Muscle of leg (tissue), 11 donors: ENCODE results near the gene KDM2B. TPM values are rescaled to one million over a fixed set of nuclear protein-coding genes. Genes with fewer than 3 reads are reported as not detected.

Experiments used
- DNase-seq: peaks from one replicate; pipeline ENCODE4 v3.0.0; 2013
- H3K27ac ChIP-seq: one replicate; pipeline ENCODE4 v1.5.1; 2013; ENCODE audit warnings: mild to moderate bottlenecking, low read length, control low read depth
- H3K27me3 ChIP-seq: one replicate; pipeline ENCODE4 v1.6.1; 2013; ENCODE audit warnings: low read length; ENCODE audit not compliant: control insufficient read depth, insufficient read depth
- H3K36me3 ChIP-seq: one replicate; pipeline ENCODE4 v1.6.1; 2013; ENCODE audit warnings: low read length; ENCODE audit not compliant: control insufficient read depth, insufficient read depth
- H3K4me1 ChIP-seq: one replicate; pipeline ENCODE4 v1.6.1; 2013; ENCODE audit warnings: low read length; ENCODE audit not compliant: control insufficient read depth, insufficient read depth
- H3K4me3 ChIP-seq: one replicate; pipeline ENCODE4 v1.5.1; 2013; ENCODE audit warnings: low read length, control low read depth
- H3K9me3 ChIP-seq: replicated peaks from 2 replicates; pipeline ENCODE4 v1.6.1; 2013; ENCODE audit warnings: low read depth, low read length; ENCODE audit not compliant: control insufficient read depth
- WGBS: methylation state at CpG from one replicate; pipeline ENCODE4 v1.1.5; 2013; ENCODE audit warnings: missing lambda C conversion rate; ENCODE audit not compliant: insufficient coverage; 5-methylcytosine and 5-hydroxymethylcytosine counted together
- polyA plus RNA-seq, 8 donors: library from polyadenylated mRNA; unstranded; fragments of 120-200 nt; gene quantifications; one replicate each; pipeline versions ENCODE4 v1.2.1 to v1.2.3, GENCODE V29; 2013; ENCODE audit warnings: inconsistent platforms in 1 of 8, low replicate concordance in 1 of 8; ENCODE audit not compliant: insufficient read length in 8 of 8, insufficient read depth in 1 of 8
- total RNA-seq: library from RNA; stranded (reverse); fragments of 120-200 nt; gene quantifications from one replicate; pipeline ENCODE4 v1.2.4, GENCODE V29; 2013

Gene KDM2B
- total and polyA plus RNA-seq, 9 donors: 15.3 to 27.3 (median 23.2) TPM

DNA sequence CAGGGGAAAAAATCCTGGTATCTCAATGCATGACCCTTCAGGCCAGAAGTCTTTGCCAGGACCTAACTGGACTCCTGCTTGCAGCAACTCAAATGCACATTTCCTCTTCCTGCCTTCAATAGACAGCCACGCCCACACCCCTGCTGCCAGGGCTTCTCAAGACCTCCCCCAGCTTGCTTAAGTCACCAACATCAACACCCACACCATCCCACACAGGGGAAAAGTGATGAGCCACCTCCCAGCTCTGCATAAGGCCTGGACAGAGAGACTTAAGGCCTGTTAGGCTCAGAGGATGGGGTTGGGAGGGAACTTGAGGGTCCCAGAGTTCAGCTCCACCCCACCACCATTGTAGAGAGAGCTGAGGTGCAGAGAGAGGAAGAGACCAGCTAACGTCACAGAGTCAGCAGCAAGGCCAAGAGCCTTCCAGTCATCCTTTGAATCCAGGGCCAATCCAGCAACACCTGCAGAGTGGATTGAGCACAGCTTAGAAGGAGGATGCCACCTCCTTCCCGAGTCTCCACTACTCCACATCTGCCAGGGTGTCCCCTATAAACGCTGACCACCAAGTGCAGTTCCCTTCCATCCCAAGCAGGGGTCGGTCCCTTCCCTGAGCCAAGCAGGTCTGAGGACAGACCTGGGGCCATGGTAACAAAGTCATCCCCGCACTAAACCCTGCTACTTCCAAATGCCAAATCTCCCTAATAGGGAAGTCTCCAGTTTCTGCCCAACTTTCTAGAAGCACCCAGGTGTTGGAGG, 50.0 kb downstream of the KDM2B start:
- peak overlapping the region; percentile 55 for H3K27ac ChIP-seq

DNA sequence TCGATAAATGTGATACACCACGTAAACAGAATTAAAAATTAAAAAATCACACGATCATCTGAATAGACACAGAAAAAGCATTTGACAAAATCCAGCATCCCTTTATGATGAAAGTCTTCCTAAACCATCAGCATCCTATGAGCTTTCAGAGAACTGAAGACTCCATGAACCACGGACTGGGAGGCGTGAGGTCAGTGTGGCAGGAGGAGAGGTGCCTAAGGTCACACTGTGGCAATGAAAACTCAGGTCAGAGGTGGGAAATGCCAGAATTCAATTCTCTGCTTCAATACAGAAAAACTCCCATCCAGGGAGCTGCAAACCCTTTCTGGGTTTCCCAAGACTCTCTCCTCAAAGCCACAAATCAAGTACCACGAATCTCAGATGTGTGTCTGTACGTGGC, 51.6 kb downstream of the KDM2B start:
- Histone ChIP-seq H3K36me3 (peaks cover 37% of the 10 kb centered on the region), H3K9me3 (no peaks in the 10 kb centered on the region), H3K4me1 (peaks cover 32% of the 10 kb centered on the region), H3K27ac (no peak overlapping the region), H3K4me3 (no peak overlapping the region), H3K27me3 (no peaks in the 10 kb centered on the region)
- no CpG with 5 or more reads among the region's 7 CpGs for WGBS
- no peak for DNase-seq

More for the DNA sequence above, 50.0 kb downstream of the KDM2B start:
- H3K9me3 ChIP-seq: no peaks in the 10 kb centered on the region
- peaks cover 32% of the 10 kb centered on the region for H3K4me1 ChIP-seq
- DNase-seq: peak; percentile 68
- WGBS: 78% methylated on average over 5 of the region's 6 CpGs
- no peaks in the 10 kb centered on the region for H3K27me3 ChIP-seq
- H3K4me3 ChIP-seq: no peak overlapping the region
- H3K36me3 ChIP-seq: peaks cover 30% of the 10 kb centered on the region

DNA sequence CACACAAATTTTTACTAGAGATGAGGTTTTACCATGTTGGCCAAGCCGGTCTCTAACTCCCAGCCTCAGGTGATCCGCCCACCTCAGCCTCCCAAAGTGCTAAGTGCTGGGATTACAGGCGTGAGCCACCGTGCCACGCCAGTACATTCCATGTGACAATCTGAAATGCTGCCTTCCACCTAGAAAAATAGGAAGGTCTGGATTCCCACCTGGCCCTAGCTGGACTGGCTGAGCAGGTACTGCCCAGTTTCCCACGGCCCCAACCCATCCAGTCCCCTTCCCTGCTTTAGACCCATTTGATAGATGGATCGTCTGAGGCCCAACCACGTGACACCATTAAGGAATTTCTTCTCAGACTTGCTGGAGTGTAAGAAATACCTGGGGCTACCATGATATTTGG, 55.4 kb downstream of the KDM2B start:
- DNase-seq: no peak
- Histone ChIP-seq H3K4me3 (no peak overlapping the region), H3K4me1 (peaks cover 24% of the 10 kb centered on the region), H3K27me3 (no peaks in the 10 kb centered on the region), H3K36me3 (peaks cover 20% of the 10 kb centered on the region), H3K27ac (no peak overlapping the region), H3K9me3 (no peaks in the 10 kb centered on the region)
- 91% methylated on average over 7 of the region's 8 CpGs for WGBS

DNA sequence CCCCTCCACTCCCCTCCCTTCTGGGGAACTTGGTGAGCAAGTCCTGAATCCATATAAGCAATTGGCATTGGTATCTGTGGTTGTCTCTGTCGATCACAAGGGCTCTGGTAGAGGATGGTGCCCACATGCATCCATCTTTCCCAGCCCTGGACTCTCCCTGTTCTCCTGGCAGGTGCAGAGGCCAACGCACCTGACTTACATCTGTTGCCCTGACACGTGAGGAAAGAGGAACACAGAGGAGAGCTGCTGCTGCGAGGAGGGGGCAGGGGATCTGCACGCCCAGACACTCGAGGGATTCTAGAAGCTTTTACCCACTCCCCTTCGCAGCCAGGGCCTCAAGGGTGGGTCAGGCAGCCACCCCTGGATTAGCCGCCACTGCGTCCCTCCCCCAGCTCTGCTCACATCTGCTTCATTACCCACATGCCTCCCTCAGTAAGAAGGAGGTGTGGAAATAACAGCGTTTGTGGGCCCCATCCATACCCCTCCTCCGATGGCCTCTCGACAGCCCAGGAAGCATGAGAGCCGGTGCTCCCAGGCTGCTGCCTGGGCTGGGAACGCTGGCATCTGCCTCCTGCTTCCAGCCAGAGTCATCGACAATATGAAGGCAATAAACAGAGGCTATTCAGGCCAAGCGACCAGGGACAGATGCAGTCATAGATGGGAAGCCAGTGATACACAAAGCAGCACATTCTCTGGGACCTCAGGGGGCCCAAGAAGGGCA, 56.5 kb downstream of the KDM2B start:
- no peaks in the 10 kb centered on the region for H3K27me3 ChIP-seq
- no peak for DNase-seq
- no peaks in the 10 kb centered on the region for H3K9me3 ChIP-seq
- peaks cover 25% of the 10 kb centered on the region for H3K36me3 ChIP-seq
- H3K27ac ChIP-seq: no peak overlapping the region
- H3K4me3 ChIP-seq: no peak overlapping the region
- WGBS: 22% methylated on average over 7 of the region's 16 CpGs
- peaks cover 24% of the 10 kb centered on the region for H3K4me1 ChIP-seq

DNA sequence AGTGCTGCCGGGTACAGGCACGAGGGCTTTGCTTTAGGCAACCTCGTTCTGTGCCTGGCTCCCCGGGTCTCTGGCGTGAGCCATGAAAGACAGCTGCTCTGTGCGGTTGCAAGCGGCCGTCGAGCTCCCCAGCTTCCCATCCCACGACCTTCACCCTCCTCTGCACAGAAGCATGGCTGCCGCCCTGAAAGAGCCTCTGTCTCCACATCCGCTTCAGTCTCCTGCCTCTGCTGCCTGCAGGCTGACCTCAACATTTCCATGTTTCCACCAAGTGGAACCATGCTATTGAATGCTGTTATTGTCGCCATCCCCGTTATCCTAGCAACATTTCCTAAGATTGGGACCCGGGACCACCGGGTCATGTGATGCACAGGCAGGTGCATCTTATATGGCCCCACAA, 57.1 kb downstream of the KDM2B start:
- WGBS: 44% methylated on average over 15 of the region's 16 CpGs
- no peak for DNase-seq
- Histone ChIP-seq H3K4me1 (peaks cover 24% of the 10 kb centered on the region), H3K4me3 (no peak overlapping the region), H3K36me3 (peaks cover 32% of the 10 kb centered on the region), H3K9me3 (no peaks in the 10 kb centered on the region), H3K27me3 (no peaks in the 10 kb centered on the region), H3K27ac (no peak overlapping the region)

DNA sequence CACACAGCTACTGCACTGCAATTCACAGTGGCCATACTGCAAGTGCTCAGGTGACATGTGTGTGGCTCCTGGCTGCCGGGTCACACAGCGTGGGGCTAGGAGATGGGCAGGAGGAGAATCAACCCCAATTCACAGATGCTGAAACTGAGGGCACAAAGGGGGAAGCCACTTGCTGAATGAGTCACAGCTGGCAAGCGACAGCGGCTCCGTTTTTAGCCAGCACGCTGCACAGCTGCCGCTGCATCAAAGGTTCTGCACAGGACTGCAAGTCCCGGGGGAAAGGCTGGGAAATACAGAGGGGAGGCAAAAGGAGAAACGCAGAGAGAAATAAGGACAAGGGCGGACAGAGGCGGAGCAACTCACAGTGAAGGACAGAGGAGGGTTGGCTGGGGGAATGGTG, 57.9 kb downstream of the KDM2B start:
- no peaks in the 10 kb centered on the region for H3K27me3 ChIP-seq
- WGBS: 41% methylated on average over 9 of the region's 11 CpGs
- H3K9me3 ChIP-seq: no peaks in the 10 kb centered on the region
- H3K27ac ChIP-seq: no peak overlapping the region
- H3K36me3 ChIP-seq: peaks cover 35% of the 10 kb centered on the region
- peaks cover 24% of the 10 kb centered on the region for H3K4me1 ChIP-seq
- DNase-seq: peak; percentile 58
- no peak overlapping the region for H3K4me3 ChIP-seq

DNA sequence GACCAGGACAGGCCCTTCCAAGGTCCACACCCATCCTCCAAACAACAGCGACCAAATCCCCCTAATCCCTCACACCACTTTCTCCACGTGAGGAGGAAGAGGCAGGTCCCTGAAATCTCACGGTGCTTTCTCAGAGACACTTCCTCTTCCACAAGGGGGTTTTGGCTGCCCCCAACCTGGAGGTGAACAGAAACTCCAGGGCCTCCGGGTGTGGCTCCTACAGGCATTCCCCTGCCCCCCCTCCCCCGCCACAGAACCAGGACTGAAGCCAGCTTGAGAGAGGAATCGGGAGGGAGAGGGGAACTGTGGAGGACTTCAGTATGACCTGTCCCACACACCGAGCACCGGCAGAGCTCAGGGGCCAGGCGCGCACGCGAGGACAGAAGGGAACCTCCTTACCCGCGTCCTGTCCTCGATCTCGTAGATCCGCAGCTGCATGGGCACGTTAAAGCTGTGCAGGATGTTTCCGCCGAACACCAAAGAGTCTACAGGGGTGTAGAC, 60.2 kb downstream of the KDM2B start:
- H3K27ac ChIP-seq: no peak overlapping the region
- no peak overlapping the region for H3K4me3 ChIP-seq

DNA sequence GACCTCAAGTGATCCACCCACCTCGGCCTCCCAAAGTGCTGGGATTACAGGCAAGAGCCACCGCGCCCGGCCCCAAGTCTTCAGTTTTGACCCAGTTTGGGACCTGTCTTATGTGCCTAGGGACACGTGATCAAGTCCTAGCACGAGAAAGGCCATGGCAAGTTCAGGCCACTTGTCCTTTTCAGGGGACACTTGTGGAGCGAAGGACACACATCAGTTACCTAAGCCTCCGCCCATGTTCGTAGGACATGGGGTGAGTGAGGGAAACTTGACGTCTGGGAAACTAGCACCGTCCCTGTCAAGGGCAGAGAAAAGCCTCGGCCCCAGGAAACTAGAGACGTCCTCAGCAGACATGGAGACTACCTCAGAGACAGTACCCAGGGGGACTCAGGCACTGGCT, 60.7 kb downstream of the KDM2B start:
- H3K27me3 ChIP-seq: no peaks in the 10 kb centered on the region
- DNase-seq: no peak
- H3K27ac ChIP-seq: no peak overlapping the region
- peaks cover 24% of the 10 kb centered on the region for H3K4me1 ChIP-seq
- WGBS: 75% methylated on average over 12 of the region's 13 CpGs
- peaks cover 38% of the 10 kb centered on the region for H3K36me3 ChIP-seq
- no peaks in the 10 kb centered on the region for H3K9me3 ChIP-seq
- H3K4me3 ChIP-seq: no peak overlapping the region

More for the DNA sequence above, 60.2 kb downstream of the KDM2B start:
- 51% methylated on average over 17 of the region's 20 CpGs for WGBS
- peaks cover 24% of the 10 kb centered on the region for H3K4me1 ChIP-seq
- peaks cover 40% of the 10 kb centered on the region for H3K36me3 ChIP-seq
- no peaks in the 10 kb centered on the region for H3K9me3 ChIP-seq
- no peak for DNase-seq
- H3K27me3 ChIP-seq: no peaks in the 10 kb centered on the region

DNA sequence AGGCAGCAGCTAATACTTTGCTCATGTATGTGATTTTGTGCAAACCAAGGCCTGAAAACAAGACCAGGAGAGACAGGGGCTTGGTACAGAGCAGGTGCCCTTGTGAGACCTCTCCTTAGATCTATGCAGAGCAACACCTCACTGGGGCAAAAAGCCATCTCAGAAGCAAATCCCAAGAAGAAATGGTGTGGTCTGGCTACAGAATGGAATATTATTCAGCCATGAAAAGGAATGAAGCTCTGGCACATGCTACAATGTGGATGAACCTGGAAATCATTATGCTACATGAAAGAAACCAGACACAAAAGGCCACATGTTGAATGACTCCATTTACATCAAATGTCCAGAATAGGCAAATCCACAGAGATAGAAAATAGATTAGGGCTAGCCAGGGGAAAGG, 61.6 kb downstream of the KDM2B start:
- H3K36me3 ChIP-seq: peaks cover 34% of the 10 kb centered on the region
- H3K27me3 ChIP-seq: no peaks in the 10 kb centered on the region
- peaks cover 16% of the 10 kb centered on the region for H3K4me1 ChIP-seq
- no peak overlapping the region for H3K4me3 ChIP-seq
- no peak overlapping the region for H3K27ac ChIP-seq
- DNase-seq: no peak
- no peaks in the 10 kb centered on the region for H3K9me3 ChIP-seq

DNA sequence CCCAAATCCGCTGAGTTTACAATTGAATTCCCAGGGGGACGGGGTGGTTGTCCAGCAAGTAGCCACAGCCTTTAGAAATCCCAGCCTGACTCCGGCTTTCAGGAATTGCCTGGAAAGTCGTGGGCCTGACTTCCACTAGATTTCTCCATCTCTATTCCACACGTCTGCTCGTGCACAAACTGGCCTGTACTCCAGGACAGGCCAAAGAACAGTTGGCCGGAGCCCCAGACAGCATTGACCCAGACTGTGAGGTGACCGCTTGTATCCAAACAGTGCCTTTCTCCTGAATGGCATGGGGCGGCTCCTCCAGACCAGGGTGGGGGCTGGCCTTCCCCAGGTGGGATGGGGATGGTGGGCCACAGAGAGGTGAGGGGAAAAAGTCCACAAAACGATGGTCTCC, 62.2 kb downstream of the KDM2B start:
- H3K27ac ChIP-seq: no peak overlapping the region
- no peaks in the 10 kb centered on the region for H3K9me3 ChIP-seq
- H3K4me1 ChIP-seq: peaks cover 10% of the 10 kb centered on the region
- 83% methylated on average over 9 of the region's 10 CpGs for WGBS
- DNase-seq: no peak
- no peak overlapping the region for H3K4me3 ChIP-seq
- H3K36me3 ChIP-seq: peaks cover 40% of the 10 kb centered on the region
- no peaks in the 10 kb centered on the region for H3K27me3 ChIP-seq
